ENCODE data around the gene IREB2.

GRCh38 chr15:78390826-78391225 lies 47.2 kb upstream of the IREB2 start:
- TF ChIP-seq CTCF (IDR thresholded peaks at IDR 0.05) (no peak), POLR2A (IDR thresholded peaks at IDR 0.05) (no peak)
